ENCODE results near the gene CLPTM1L.
"Not testable (repeated sequence)": the region's sequence is repeated elsewhere in the genome, so short reads cannot be mapped to it uniquely, and the experiment has no call there.

The CLPTM1L gene

DNA sequence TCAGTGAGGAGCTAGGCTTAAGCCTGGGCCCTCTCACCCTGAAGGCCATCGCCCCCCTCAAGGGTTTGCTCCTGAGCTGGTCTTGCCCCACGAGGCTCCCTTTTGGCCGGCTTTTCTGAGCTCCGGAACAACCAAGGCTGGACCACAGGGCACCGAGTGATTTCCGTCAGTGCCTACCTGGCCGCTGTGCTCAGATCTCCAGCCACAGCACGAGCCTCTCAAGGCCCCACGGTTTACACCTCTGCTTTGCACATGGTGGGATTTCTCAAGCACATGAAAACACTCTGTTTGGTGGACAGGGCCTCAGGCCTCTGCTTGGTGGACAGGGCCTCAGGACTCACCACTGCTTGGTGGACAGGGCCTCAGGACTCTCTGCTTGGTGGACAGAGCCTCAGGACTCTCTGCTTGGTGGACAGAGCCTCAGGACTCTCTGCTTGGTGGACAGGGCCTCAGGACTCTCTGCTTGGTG lies 15.8 kb downstream of the CLPTM1L start:
- Histone ChIP-seq H3K27ac (ENCODE audit: low read length) (no peak overlapping the region), H3K27me3 (ENCODE audit: low read depth, low read length) (no peaks in the 10 kb centered on the region), H3K4me3 (ENCODE audit: low read depth in 1 of 2, low read length in 2 of 2) (no peak overlapping the region), H3K36me3 (ENCODE audit: control insufficient read depth in 1 of 2, insufficient read depth in 2 of 2, low read length in 2 of 2) (peaks cover 41 to 71% of the 10 kb centered on the region in 2 donors), H3K9me3 (ENCODE audit: control insufficient read depth in 1 of 2, low read length in 2 of 2) (no peaks in the 10 kb centered on the region), H3K4me1 (ENCODE audit: control insufficient read depth in 1 of 2, insufficient read depth in 2 of 2, low read length in 2 of 2) (no peaks in the 10 kb centered on the region)

DNA sequence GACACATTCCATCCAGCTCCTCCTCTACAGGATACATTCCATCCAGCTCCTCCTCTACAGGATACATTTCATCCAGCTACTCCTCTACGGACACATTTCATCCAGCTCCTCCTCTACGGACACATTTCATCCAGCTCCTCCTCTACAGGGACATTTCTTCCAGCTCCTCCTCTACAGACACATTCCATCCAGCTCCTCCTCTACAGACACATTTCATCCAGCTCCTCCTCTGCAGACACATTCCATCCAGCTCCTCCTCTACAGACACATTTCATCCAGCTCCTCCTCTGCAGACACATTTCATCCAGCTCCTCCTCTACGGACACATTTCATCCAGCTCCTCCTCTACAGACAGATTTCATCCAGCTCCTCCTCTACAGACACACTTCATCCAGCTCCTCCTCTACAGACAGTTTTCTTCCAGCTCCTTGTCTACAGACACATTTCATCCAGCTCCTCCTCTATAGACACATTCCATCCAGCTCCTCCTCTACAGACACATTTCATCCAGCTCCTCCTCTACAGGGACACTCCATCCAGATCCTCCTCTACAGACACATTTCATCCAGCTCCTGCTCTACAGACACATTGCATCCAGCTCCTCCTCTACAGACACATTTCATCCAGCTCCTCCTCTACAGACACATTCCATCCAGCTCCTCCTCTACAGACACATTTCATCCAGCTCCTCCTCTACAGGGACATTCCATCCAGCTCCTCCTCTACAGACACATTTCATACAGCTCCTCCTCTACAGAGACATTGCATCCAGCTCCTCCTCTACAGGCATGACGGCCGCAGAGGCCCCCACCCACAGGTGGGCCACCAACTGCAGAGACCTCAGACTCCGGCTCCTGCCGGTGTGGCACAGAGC lies 16.4 kb downstream of the CLPTM1L start:
- peaks cover 37 to 71% of the 10 kb centered on the region in 2 donors for H3K36me3 ChIP-seq (ENCODE audit: control insufficient read depth in 1 of 2, insufficient read depth in 2 of 2, low read length in 2 of 2)
- not testable (repeated sequence) for H3K4me1 ChIP-seq (ENCODE audit: control insufficient read depth in 1 of 2, insufficient read depth in 2 of 2, low read length in 2 of 2)

DNA sequence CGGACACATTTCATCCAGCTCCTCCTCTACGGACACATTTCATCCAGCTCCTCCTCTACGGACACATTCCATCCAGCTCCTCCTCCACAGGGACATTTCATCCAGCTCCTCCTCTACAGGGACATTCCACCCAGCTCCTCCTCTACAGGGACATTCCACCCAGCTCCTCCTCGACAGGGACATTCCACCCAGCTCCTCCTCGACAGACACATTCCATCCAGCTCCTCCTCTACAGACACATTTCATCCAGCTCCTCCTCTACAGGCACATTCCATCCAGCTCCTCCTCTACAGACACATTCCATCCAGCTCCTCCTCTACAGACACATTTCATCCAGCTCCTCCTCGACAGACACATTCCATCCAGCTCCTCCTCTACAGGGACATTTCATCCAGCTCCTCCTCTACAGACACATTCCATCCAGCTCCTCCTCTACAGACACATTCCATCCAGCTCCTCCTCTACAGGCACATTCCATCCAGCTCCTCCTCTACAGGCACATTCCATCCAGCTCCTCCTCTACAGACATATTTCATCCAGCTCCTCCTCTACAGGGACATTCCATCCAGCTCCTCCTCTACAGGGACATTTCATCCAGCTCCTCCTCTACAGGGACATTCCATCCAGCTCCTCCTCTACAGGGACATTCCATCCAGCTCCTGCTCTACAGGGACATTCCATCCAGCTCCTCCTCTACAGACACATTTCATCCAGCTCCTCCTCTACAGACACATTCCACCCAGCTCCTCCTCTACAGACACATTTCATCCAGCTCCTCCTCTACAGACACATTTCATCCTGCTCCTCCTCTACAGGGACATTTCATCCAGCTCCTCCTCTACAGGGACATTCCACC lies 17.8 kb downstream of the CLPTM1L start:
- H3K4me3 ChIP-seq (ENCODE audit: low read depth in 1 of 2, low read length in 2 of 2); H3K27me3 ChIP-seq (ENCODE audit: low read depth, low read length); H3K9me3 ChIP-seq (ENCODE audit: control insufficient read depth in 1 of 2, low read length in 2 of 2); H3K27ac ChIP-seq (ENCODE audit: low read length); H3K4me1 ChIP-seq (ENCODE audit: control insufficient read depth in 1 of 2, insufficient read depth in 2 of 2, low read length in 2 of 2): not testable (repeated sequence)
- peaks cover 26 to 71% of the 10 kb centered on the region in 2 donors for H3K36me3 ChIP-seq (ENCODE audit: control insufficient read depth in 1 of 2, insufficient read depth in 2 of 2, low read length in 2 of 2)

More for the DNA sequence above, 16.4 kb downstream of the CLPTM1L start:
- not testable (repeated sequence) for H3K9me3 ChIP-seq (ENCODE audit: control insufficient read depth in 1 of 2, low read length in 2 of 2); H3K27me3 ChIP-seq (ENCODE audit: low read depth, low read length); H3K27ac ChIP-seq (ENCODE audit: low read length); H3K4me3 ChIP-seq (ENCODE audit: low read depth in 1 of 2, low read length in 2 of 2)

DNA sequence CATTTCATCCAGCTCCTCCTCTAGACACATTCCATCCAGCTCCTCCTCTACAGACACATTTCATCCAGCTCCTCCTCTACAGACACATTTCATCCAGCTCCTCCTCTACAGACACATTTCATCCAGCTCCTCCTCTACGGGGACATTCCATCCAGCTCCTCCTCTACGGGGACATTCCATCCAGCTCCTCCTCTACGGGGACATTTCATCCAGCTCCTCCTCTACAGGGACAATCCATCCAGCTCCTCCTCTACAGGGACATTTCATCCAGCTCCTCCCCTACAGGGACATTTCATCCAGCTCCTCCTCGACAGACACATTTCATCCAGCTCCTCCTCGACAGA lies 18.4 kb downstream of the CLPTM1L start:
- H3K27me3 ChIP-seq (ENCODE audit: low read depth, low read length); H3K27ac ChIP-seq (ENCODE audit: low read length); H3K9me3 ChIP-seq (ENCODE audit: control insufficient read depth in 1 of 2, low read length in 2 of 2); H3K4me1 ChIP-seq (ENCODE audit: control insufficient read depth in 1 of 2, insufficient read depth in 2 of 2, low read length in 2 of 2); H3K4me3 ChIP-seq (ENCODE audit: low read depth in 1 of 2, low read length in 2 of 2): not testable (repeated sequence)
- peaks cover 24 to 71% of the 10 kb centered on the region in 2 donors for H3K36me3 ChIP-seq (ENCODE audit: control insufficient read depth in 1 of 2, insufficient read depth in 2 of 2, low read length in 2 of 2)

DNA sequence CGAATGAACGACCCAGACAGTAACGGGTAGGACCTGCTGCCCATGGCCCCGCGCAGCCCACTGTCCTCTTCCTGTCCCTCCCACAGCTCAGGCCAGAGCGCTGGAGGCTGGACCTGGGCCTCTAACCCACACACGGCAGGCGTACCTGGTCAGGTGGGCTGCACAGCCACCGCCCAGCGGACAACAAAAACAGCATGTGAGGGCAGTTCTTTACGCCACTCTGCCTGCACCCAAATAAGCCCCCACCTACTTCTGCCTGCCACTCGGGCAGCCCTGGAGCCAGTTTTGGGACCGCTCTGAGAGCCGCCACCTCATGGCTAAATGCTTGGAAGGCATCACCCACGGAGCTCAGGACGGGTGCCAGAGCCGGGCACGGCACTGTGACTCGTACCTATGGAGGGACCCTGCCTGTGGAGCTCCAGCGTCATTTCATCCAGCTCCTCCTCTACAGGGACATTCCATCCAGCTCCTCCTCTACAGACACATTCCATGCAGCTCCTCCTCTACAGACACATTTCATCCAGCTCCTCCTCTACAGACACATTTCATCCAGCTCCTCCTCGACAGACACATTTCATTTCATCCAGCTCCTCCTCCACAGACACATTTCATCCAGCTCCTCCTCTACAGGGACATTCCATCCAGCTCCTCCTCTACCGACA lies 18.9 kb downstream of the CLPTM1L start:
- Histone ChIP-seq H3K27me3 (ENCODE audit: low read depth, low read length) (no peaks in the 10 kb centered on the region), H3K9me3 (ENCODE audit: control insufficient read depth in 1 of 2, low read length in 2 of 2) (no peaks in the 10 kb centered on the region), H3K27ac (ENCODE audit: low read length) (no peak overlapping the region), H3K36me3 (ENCODE audit: control insufficient read depth in 1 of 2, insufficient read depth in 2 of 2, low read length in 2 of 2) (peaks cover 28 to 71% of the 10 kb centered on the region in 2 donors), H3K4me1 (ENCODE audit: control insufficient read depth in 1 of 2, insufficient read depth in 2 of 2, low read length in 2 of 2) (no peaks in the 10 kb centered on the region), H3K4me3 (ENCODE audit: low read depth in 1 of 2, low read length in 2 of 2) (no peak overlapping the region)

DNA sequence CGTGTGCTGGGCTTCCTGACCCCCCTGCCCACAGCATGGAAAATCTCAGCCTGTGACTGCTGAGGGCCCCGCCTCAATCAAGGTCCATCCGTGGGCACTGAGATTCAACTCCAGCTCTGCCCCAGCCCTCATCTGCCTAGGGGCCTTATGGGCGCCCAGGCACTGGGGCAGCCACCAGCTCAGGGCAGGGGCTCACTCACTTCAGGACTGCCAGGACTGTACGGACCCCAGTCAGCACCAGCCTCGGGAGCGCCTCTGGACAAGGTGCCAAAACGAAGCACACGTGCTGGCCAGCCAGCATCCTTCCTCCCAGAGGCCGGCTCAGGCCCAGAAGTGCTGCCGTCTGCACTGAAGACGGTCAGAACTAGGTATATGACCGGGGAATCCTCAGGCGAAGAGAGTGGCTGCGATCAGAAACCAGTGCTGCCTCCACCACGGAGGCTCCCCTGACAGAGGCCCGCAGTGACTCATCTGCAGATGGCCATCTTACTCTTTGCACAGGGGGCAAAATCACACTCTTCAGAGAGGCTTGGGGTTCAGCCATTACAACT lies 19.6 kb downstream of the CLPTM1L start:
- no peaks in the 10 kb centered on the region for H3K27me3 ChIP-seq (ENCODE audit: low read depth, low read length)
- no peaks in the 10 kb centered on the region for H3K9me3 ChIP-seq (ENCODE audit: control insufficient read depth in 1 of 2, low read length in 2 of 2)
- no peak overlapping the region for H3K27ac ChIP-seq (ENCODE audit: low read length)
- no peaks in the 10 kb centered on the region for H3K4me1 ChIP-seq (ENCODE audit: control insufficient read depth in 1 of 2, insufficient read depth in 2 of 2, low read length in 2 of 2)
- H3K36me3 ChIP-seq (ENCODE audit: control insufficient read depth in 1 of 2, insufficient read depth in 2 of 2, low read length in 2 of 2), result peaks cover 32 to 71% of the 10 kb centered on the region in 2 donors
- H3K4me3 ChIP-seq (ENCODE audit: low read depth in 1 of 2, low read length in 2 of 2), result no peak overlapping the region

DNA sequence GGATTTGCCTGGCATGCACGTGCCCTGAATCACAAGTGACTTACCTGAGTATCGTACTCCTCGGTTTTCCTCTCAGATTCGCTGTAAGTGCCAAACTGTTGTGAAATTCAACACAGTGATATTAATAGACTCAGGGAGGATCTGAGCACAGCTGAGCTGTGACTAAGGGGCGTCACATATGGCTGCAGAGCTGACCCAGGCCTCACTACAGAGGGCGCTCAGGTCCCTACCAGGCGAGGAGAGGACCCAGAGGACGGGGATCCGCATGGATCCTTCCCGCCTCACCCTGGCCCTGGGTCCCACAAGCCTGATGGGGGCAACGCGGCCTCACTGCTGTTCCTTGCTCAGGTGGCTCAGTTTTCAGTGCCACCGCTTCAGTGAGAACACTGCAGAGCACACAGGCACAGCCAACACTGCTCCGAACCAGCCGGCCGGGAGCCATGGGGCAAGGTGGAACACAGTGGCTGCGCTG lies 20.1 kb downstream of the CLPTM1L start:
- H3K36me3 ChIP-seq (ENCODE audit: control insufficient read depth in 1 of 2, insufficient read depth in 2 of 2, low read length in 2 of 2), result peaks cover 32 to 71% of the 10 kb centered on the region in 2 donors
- H3K27me3 ChIP-seq (ENCODE audit: low read depth, low read length), result no peaks in the 10 kb centered on the region
- no peak overlapping the region for H3K4me3 ChIP-seq (ENCODE audit: low read depth in 1 of 2, low read length in 2 of 2)
- no peak overlapping the region for H3K27ac ChIP-seq (ENCODE audit: low read length)
- H3K9me3 ChIP-seq (ENCODE audit: control insufficient read depth in 1 of 2, low read length in 2 of 2), result no peaks in the 10 kb centered on the region
- H3K4me1 ChIP-seq (ENCODE audit: control insufficient read depth in 1 of 2, insufficient read depth in 2 of 2, low read length in 2 of 2), result no peaks in the 10 kb centered on the region

DNA sequence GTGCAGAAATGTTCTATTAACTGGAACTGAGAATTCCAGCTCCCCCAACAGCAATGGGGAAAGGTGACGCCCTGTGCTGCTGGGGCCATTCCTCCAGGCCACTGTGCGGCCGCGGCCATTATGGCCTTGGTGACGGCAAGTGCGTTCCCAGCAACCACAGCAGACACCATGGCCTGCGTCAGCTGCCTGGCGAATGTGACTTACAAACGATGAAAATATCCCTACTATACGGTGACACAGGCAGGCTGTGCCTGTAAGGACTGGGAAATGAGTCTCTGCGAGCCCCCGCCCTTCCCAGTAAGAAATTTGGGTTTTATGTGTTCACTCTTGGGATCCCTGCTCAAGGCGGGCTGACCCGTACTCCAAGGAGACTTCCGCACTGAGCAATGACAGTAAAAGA lies 20.6 kb downstream of the CLPTM1L start:
- no peak overlapping the region for H3K27ac ChIP-seq (ENCODE audit: low read length)
- H3K4me1 ChIP-seq (ENCODE audit: control insufficient read depth in 1 of 2, insufficient read depth in 2 of 2, low read length in 2 of 2), result no peaks in the 10 kb centered on the region
- H3K36me3 ChIP-seq (ENCODE audit: control insufficient read depth in 1 of 2, insufficient read depth in 2 of 2, low read length in 2 of 2), result peaks cover 36 to 74% of the 10 kb centered on the region in 2 donors
- H3K27me3 ChIP-seq (ENCODE audit: low read depth, low read length), result no peaks in the 10 kb centered on the region
- H3K4me3 ChIP-seq (ENCODE audit: low read depth in 1 of 2, low read length in 2 of 2), result no peak overlapping the region
- no peaks in the 10 kb centered on the region for H3K9me3 ChIP-seq (ENCODE audit: control insufficient read depth in 1 of 2, low read length in 2 of 2)

DNA sequence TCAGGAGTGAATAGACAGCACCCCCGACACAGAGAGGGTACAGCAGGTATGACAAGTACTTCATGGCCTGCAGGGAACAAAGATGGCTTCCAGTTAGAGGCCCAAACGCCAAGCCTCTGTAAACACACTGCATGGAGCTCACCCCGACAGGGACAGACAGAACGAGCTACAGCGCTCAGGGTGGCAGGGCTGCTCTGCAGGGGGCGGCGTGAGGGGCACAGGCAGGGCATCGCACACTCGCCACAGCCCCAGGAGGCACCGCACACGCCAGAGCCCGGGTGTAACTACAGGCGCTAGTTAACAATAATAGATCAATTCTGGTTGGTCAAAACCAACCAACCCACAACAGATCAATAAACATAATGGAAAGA lies 21.1 kb downstream of the CLPTM1L start:
- no peaks in the 10 kb centered on the region for H3K9me3 ChIP-seq (ENCODE audit: control insufficient read depth in 1 of 2, low read length in 2 of 2)
- H3K36me3 ChIP-seq (ENCODE audit: control insufficient read depth in 1 of 2, insufficient read depth in 2 of 2, low read length in 2 of 2), result peaks cover 37 to 74% of the 10 kb centered on the region in 2 donors
- no peaks in the 10 kb centered on the region for H3K27me3 ChIP-seq (ENCODE audit: low read depth, low read length)
- no peak overlapping the region for H3K27ac ChIP-seq (ENCODE audit: low read length)
- H3K4me1 ChIP-seq (ENCODE audit: control insufficient read depth in 1 of 2, insufficient read depth in 2 of 2, low read length in 2 of 2), result no peaks in the 10 kb centered on the region
- no peak overlapping the region for H3K4me3 ChIP-seq (ENCODE audit: low read depth in 1 of 2, low read length in 2 of 2)

DNA sequence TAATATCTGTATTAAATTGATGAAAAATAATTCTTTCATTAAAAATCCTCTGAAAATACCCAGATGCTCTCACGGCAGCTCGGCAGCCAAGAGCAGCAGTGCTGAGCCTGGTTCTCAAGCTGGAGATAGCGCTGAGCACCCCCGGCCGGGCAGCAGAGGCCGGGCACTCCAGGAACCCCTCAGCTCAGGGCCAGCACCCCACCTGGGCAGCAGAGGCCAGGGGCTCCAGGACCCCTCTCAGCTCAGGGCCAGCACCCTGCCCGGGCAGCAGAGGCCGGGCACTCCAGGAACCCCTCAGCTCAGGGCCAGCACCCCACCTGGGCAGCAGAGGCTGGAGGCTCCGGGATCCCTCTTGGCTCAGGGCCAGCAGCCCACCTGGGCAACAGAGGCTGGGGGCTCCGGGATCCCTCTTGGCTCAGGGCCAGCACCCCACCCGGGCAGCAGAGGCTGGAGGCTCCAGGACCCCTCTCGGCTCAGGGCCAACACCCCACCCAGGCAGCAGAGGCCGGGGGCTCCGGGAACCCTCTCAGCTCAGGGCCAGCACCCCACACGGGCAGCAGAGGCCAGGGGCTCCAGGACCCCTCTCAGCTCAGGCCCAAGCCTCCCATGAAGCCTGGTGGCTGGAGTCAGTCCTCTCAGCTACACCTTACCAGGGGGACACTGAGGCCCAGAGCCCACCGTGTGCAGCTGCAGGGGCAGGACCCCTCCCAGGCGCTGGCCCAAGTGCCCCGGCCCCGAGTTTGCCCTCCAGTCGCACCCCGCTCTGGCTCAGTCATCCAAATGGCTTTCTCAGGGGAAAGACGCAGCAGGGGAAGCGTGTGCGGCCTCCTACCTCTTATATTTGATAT lies 21.7 kb downstream of the CLPTM1L start:
- no peaks in the 10 kb centered on the region for H3K9me3 ChIP-seq (ENCODE audit: control insufficient read depth in 1 of 2, low read length in 2 of 2)
- H3K27ac ChIP-seq (ENCODE audit: low read length), result no peak overlapping the region
- no peaks in the 10 kb centered on the region for H3K27me3 ChIP-seq (ENCODE audit: low read depth, low read length)
- no peaks in the 10 kb centered on the region for H3K4me1 ChIP-seq (ENCODE audit: control insufficient read depth in 1 of 2, insufficient read depth in 2 of 2, low read length in 2 of 2)
- H3K4me3 ChIP-seq (ENCODE audit: low read depth in 1 of 2, low read length in 2 of 2), result no peak overlapping the region
- H3K36me3 ChIP-seq (ENCODE audit: control insufficient read depth in 1 of 2, insufficient read depth in 2 of 2, low read length in 2 of 2), result peaks cover 43 to 80% of the 10 kb centered on the region in 2 donors

All from muscle layer of duodenum (tissue), 2 donors.